Small intestine (tissue), 7 donors: ENCODE measurements around the gene PAX8. TPM values are rescaled to one million over a fixed set of nuclear protein-coding genes. Genes with fewer than 3 reads are reported as not detected.

Source experiments
- DNase-seq, 2 donors: peaks; one replicate each; pipeline versions ENCODE4 v3.0.0 to v3.0.0-alpha.2; 2013
- FAIRE-seq: peaks from 2 replicates; lab custom pipeline; 2012; peaks lifted over from hg19 to GRCh38; lab: Jason Lieb, UNC
- H3K27ac ChIP-seq, 3 donors: one replicate each; pipeline ENCODE4 v1.5.1; 2013; ENCODE audit warnings: low read length in 2 of 3, mild to moderate bottlenecking in 2 of 3, control low read depth in 1 of 3, inconsistent platforms in 1 of 3, low read depth in 1 of 3, moderate library complexity in 1 of 3
- H3K27me3 ChIP-seq, 3 donors: one replicate each; pipeline ENCODE4 v1.6.1; 2013; ENCODE audit warnings: low read length in 3 of 3, inconsistent platforms in 1 of 3; ENCODE audit not compliant: control insufficient read depth in 3 of 3, insufficient read depth in 3 of 3
- H3K36me3 ChIP-seq, 3 donors: one replicate each; pipeline ENCODE4 v1.6.1; 2013; ENCODE audit warnings: low read length in 3 of 3, inconsistent platforms in 1 of 3, low read depth in 1 of 3, mild to moderate bottlenecking in 1 of 3, moderate library complexity in 1 of 3; ENCODE audit not compliant: control insufficient read depth in 3 of 3, insufficient read depth in 2 of 3
- H3K4me1 ChIP-seq, 3 donors: one replicate each; pipeline ENCODE4 v1.6.1; 2013; ENCODE audit warnings: low read length in 2 of 3, inconsistent platforms in 1 of 3, low read depth in 1 of 3, mild to moderate bottlenecking in 1 of 3, moderate library complexity in 1 of 3; ENCODE audit not compliant: control insufficient read depth in 3 of 3, insufficient read depth in 2 of 3
- H3K4me3 ChIP-seq, 3 donors: one replicate each; pipeline ENCODE4 v1.5.1; 2013; ENCODE audit warnings: low read length in 3 of 3, control low read depth in 1 of 3, inconsistent platforms in 1 of 3, low read depth in 1 of 3, mild to moderate bottlenecking in 1 of 3, moderate library complexity in 1 of 3
- H3K9me3 ChIP-seq, 2 donors: one replicate each; pipeline ENCODE4 v1.6.1; 2013; ENCODE audit warnings: low read depth in 1 of 2, low read length in 1 of 2; ENCODE audit not compliant: control insufficient read depth in 2 of 2, insufficient read depth in 1 of 2
- WGBS, 3 donors: extraction: QIAGEN DNeasy Blood & Tissue Kit; methylation state at CpG; one replicate each; pipeline ENCODE4 v1.1.7; 2013; 5-methylcytosine and 5-hydroxymethylcytosine counted together
- polyA plus RNA-seq, 4 donors: library from polyadenylated mRNA; stranded (reverse) in 3 of 4; unstranded in 1 of 4; fragments of 200-250 nt in 3 of 4; fragments of 120-200 nt in 1 of 4; gene quantifications; one replicate each; pipeline versions ENCODE4 v1.2.1 to v1.2.3, GENCODE V29; 2013
- donor health status: healthy with polysubstance abuse.
- donor health status: control.
- donor health status: control.
- donor health status: Bipolar disorder and iron deficiency.
- donor health status: healthy.

Gene PAX8
- polyA plus RNA-seq, 4 donors, result 0.45 to 5.5 (median 2.5) TPM

GRCh38 chr2:113171334-113172075 lies 107.2 kb downstream of the PAX8 start:
- DNase-seq, result no peak
- FAIRE-seq, result no peak
- 92 to 96% (median 95%) methylated on average over 8 of the region's 8 CpGs for WGBS, 3 donors

DNA sequence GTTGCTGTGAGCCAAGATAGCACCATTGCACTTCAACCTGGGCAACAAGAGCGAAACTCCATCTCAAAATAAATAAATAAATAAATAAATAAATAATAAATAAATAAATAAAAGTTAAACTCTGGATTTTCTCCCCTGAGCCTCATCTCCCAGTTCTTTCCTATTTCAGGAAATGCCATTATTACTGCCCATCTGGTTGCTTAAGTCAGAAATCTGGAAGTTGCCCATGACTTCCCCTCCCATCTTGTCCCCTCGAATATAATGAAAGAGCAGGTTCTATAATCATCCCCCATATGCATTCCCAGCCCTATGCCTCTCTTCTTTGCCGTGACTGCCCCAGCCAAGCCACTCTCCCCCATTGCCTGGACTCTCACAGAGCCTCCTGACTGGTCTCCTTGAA lies 109.1 kb downstream of the PAX8 start:
- peaks cover 5 to 21% (median 14%) of the 10 kb centered on the region in 3 donors for H3K4me1 ChIP-seq
- FAIRE-seq, result no peak
- no peak for DNase-seq
- H3K36me3 ChIP-seq, result peaks cover 0 to 10% (median 0%) of the 10 kb centered on the region in 3 donors
- H3K27me3 ChIP-seq, result no peaks in the 10 kb centered on the region
- H3K27ac ChIP-seq, result no peak overlapping the region
- H3K4me3 ChIP-seq, result no peak overlapping the region
- WGBS, 3 donors, result 92 to 96% (median 94%) methylated on average over 3 of the region's 3 CpGs
- H3K9me3 ChIP-seq, result no peaks in the 10 kb centered on the region

More at GRCh38 chr2:113171334-113172075, 107.2 kb downstream of the PAX8 start:
- Histone ChIP-seq H3K4me1 (peaks cover 2 to 12% (median 10%) of the 10 kb centered on the region in 3 donors), H3K36me3 (peaks cover 0 to 10% (median 0%) of the 10 kb centered on the region in 3 donors), H3K27me3 (no peaks in the 10 kb centered on the region), H3K9me3 (no peaks in the 10 kb centered on the region), H3K4me3 (no peak overlapping the region), H3K27ac (no peak overlapping the region)

DNA sequence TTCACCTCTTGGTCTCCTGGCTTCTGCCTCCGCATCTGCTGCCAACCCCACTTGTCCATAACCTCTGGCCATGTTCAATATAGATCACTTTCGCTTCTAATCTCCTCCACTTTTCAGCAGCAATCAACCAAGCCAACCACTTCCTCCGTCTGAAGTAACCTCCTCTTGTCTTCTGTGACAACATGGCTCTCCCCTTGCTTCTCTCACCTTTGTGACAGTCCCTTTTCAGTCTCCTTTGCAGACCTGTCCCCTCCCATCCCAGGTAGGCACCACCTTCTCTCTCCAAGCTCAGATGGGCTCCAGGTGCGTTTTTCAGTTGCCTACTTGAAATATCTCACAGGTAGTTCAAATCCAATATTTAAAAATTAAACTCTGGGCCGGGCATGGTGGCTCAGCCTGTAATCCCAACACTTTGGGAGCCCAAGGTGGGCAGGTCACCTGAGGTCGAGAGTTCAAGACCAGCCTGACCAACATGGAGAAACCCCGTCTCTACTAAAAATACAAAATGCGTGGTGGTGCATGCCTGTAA lies 109.7 kb downstream of the PAX8 start:
- peaks cover 0 to 10% (median 0%) of the 10 kb centered on the region in 3 donors for H3K36me3 ChIP-seq
- no peaks in the 10 kb centered on the region for H3K27me3 ChIP-seq
- H3K9me3 ChIP-seq, result no peaks in the 10 kb centered on the region
- DNase-seq, result peak in 1 of 2 donors; percentile 42
- FAIRE-seq, result no peak
- peak overlapping the region in 2 of 3 donors; percentile 89 to 97 for H3K27ac ChIP-seq
- peaks cover 8 to 25% (median 18%) of the 10 kb centered on the region in 3 donors for H3K4me1 ChIP-seq
- H3K4me3 ChIP-seq, result no peak overlapping the region
- 83 to 92% (median 90%) methylated on average over 8 of the region's 8 CpGs for WGBS, 3 donors

GRCh38 chr2:113167962-113168340 lies 110.8 kb downstream of the PAX8 start:
- peaks cover 8 to 25% (median 18%) of the 10 kb centered on the region in 3 donors for H3K4me1 ChIP-seq
- H3K36me3 ChIP-seq, result peaks cover 0 to 8% (median 0%) of the 10 kb centered on the region in 3 donors
- FAIRE-seq (no peak), DNase-seq (no peak)
- peak overlapping the region; percentile 63 to 97 (median 89) for H3K27ac ChIP-seq
- no peaks in the 10 kb centered on the region for H3K9me3 ChIP-seq
- no peak overlapping the region for H3K4me3 ChIP-seq
- WGBS, 3 donors, result 78 to 87% (median 79%) methylated on average over 6 of the region's 6 CpGs
- no peaks in the 10 kb centered on the region for H3K27me3 ChIP-seq

DNA sequence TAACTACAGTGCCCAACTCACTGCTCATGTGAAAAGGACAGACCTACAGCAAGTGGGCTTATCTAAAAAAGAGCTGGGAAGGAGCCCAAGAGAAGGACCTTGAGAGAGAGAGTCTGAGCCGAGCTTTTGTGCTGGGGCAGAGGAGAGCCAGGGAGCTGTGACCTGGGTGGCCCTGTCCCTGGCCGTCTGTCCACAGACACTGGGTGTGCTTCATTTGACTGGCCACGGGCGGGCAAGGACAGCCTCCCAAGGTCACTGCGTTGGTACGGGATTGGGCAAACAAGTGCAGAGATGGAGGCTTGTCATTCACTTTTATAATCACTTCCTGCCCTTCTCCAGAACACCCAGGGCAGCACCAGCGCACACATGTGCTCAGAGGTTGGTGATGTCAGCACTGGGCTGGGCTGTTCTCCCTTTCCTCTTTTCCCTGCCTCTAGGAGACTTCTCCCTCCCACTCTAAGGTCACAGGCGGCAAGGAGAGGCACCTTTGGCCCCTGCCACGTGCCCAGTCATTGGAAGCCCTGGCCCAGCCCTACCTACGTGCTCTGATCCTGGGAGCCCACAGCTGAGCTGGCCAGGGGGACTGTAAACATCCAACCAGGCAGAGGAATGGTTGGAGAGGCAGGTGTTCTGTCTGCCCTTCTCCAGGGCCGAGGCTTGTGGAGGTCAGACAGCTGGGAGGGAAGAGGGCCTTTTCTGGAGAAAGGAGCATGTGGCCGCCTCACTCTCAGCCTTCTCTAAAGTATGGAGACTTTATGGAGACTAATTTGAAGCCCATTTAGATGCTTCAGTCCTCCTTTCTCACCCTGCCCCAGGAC lies 111.4 kb downstream of the PAX8 start:
- Histone ChIP-seq H3K4me3 (no peak overlapping the region), H3K36me3 (peaks cover 0 to 8% (median 0%) of the 10 kb centered on the region in 3 donors), H3K9me3 (no peaks in the 10 kb centered on the region), H3K4me1 (peaks cover 5 to 25% (median 13%) of the 10 kb centered on the region in 3 donors), H3K27me3 (no peaks in the 10 kb centered on the region), H3K27ac (peak overlapping the region; percentile 63 to 97 (median 89))
- WGBS, 3 donors, result 15 to 53% (median 24%) methylated on average over 12 of the region's 12 CpGs
- no peak for FAIRE-seq
- peak; percentile 90 to 98 for DNase-seq

GRCh38 chr2:113166187-113166645 lies 112.5 kb downstream of the PAX8 start:
- Histone ChIP-seq H3K36me3 (peaks cover 0 to 8% (median 0%) of the 10 kb centered on the region in 3 donors), H3K4me1 (peaks cover 5 to 25% (median 13%) of the 10 kb centered on the region in 3 donors), H3K9me3 (no peaks in the 10 kb centered on the region), H3K4me3 (no peak overlapping the region), H3K27ac (peak overlapping the region in 1 of 3 donors; percentile 75), H3K27me3 (no peaks in the 10 kb centered on the region)
- no peak for DNase-seq
- 94 to 96% (median 95%) methylated on average over 7 of the region's 7 CpGs for WGBS, 3 donors
- no peak for FAIRE-seq
